Erythroblast (primary cell): ENCODE data around the gene RCC2.

ENCODE experiments used
- GATA1 ChIP-seq: IDR thresholded peaks from 2 replicates; pipeline ENCODE4 v1.6.1; 2011; ENCODE audit warnings: low read depth, mild to moderate bottlenecking, control low read depth, low read length, moderate library complexity
- POLR2A ChIP-seq: IDR thresholded peaks from 2 replicates; pipeline ENCODE4 v1.6.1; 2011; ENCODE audit warnings: mild to moderate bottlenecking, low read length

GRCh38 chr1:17371896-17372295 lies 67.6 kb downstream of the RCC2 start, which contains the start of gene PADI6:
- TF ChIP-seq POLR2A (no peak), GATA1 (no peak)
